Transverse colon (tissue), 4 donors: ENCODE measurements around the gene PKD1. TPM values are rescaled to one million over a fixed set of nuclear protein-coding genes. Genes with fewer than 3 reads are reported as not detected.
A peak's percentile ranks its signal among the peaks of the same experiment; 100 is the strongest.

ENCODE experiments used
- DNase-seq: peaks from one replicate; pipeline ENCODE4 v3.0.0-alpha.2; 2019
- H3K27ac ChIP-seq, 4 donors: fragments of 200-600 bp; sonication (generic); 2 replicates each; pipeline ENCODE4 v1.5.1; 2016 to 2018; ENCODE audit warnings: inconsistent platforms in 4 of 4
- H3K27me3 ChIP-seq: fragments of 200-600 bp; sonication (generic); 2 replicates; pipeline ENCODE4 v1.5.1; 2017; ENCODE audit warnings: inconsistent platforms
- H3K36me3 ChIP-seq, 4 donors: fragments of 200-600 bp; sonication (generic); 2 replicates each; pipeline ENCODE4 v1.5.1; 2017 to 2019; ENCODE audit warnings: inconsistent platforms in 4 of 4
- H3K4me1 ChIP-seq, 4 donors: fragments of 200-600 bp; sonication (generic); 2 replicates each; pipeline ENCODE4 v1.5.1; 2017 to 2020; ENCODE audit warnings: inconsistent platforms in 4 of 4
- H3K4me3 ChIP-seq, 4 donors: fragments of 200-600 bp; sonication (generic); 1 replicate in 1 of 4; 2 replicates in 3 of 4; pipeline versions ENCODE4 v1.5.1 to v1.6.1; 2017 to 2019; ENCODE audit warnings: inconsistent platforms in 4 of 4
- H3K9me3 ChIP-seq, 2 donors: fragments of 200-600 bp; sonication (generic); 2 replicates each; pipeline ENCODE4 v1.5.1; 2017 to 2019; ENCODE audit warnings: inconsistent platforms in 2 of 2
- EP300 ChIP-seq: sonication (generic); formaldehyde crosslinking; IDR thresholded peaks from one replicate; pipeline ENCODE4 v1.6.1; 2017; ENCODE audit warnings: antibody characterized with exemption, low read depth
- POLR2A ChIP-seq: fragments of 450-650 bp; IDR thresholded peaks from one replicate; pipeline ENCODE4 v1.6.1; 2016; ENCODE audit warnings: antibody characterized with exemption, mild to moderate bottlenecking, moderate library complexity
- POLR2AphosphoS5 ChIP-seq, 3 donors: sonication (generic); formaldehyde crosslinking; IDR thresholded peaks; one replicate each; pipeline ENCODE4 v1.6.1; 2016; ENCODE audit warnings: antibody characterized with exemption in 3 of 3
- WGBS, 2 donors: methylation state at CpG; one replicate each; pipeline ENCODE4 v1.1.5; 2018; ENCODE audit warnings: low coverage in 1 of 2; 5-methylcytosine and 5-hydroxymethylcytosine counted together
- in situ Hi-C, 4 donors: fragments of 200-750 bp; cut with MboI; loops; one replicate each; pipeline versions ENCODE4 v1.15.0 to v1.15.1; 2017; ENCODE audit warnings: low sequenced_read_pairs in 3 of 4, low pct_ligation_motif_present in 1 of 4, low pct_unique_long_range_greater_than_20kb in 1 of 4
- intact Hi-C: fragments of 100-400 bp; cut with DNase I; formaldehyde crosslinking; loops from one replicate; pipeline ENCODE4 v1.15.1; 2023; ENCODE audit warnings: low total_unique reads
- total RNA-seq, 4 donors: library from RNA; depleted of rRNA; stranded (reverse); fragments of >200 nt; gene quantifications; one replicate each; pipeline ENCODE4 v1.1.0, GENCODE V29; 2016
- TF ChIP-seq, protein P1 (sequence below), 5 experiments: fragments of 200-600 bp in 3 of 5; fragments of 450-650 bp in 2 of 5; sonication (generic) in 3 of 5; IDR thresholded peaks; 1 replicate in 2 of 5; 2 replicates in 3 of 5; pipeline ENCODE4 v1.5.1; 2016 to 2017; ENCODE audit warnings: antibody characterized with exemption in 5 of 5, inconsistent platforms in 3 of 5, mild to moderate bottlenecking in 2 of 5, moderate library complexity in 1 of 5

Gene PKD1
- total RNA-seq, 4 donors from 2014 or later = 131 to 1,015 (median 289) TPM

- DNase-seq = peak; percentile 84
- intact Hi-C loops (no loop called here), in situ Hi-C loops (loop anchor here in 1 of 4 donors (25.0 kb wide), 1 partner anchor 324 kb away; the partner anchor contains the start of gene TBC1D24)
- H3K4me1 ChIP-seq = peaks cover 25 to 56% (median 52%) of the 10 kb centered on the region in 4 donors
- no peaks in the 10 kb centered on the region for H3K36me3 ChIP-seq
- H3K9me3 ChIP-seq = no peaks in the 10 kb centered on the region
- TF ChIP-seq POLR2A = peak; percentile 13
- TF ChIP-seq EP300 = no peak
- TF ChIP-seq POLR2AphosphoS5 (IDR thresholded peaks at IDR 0.05) = peak in 2 of 3 donors; percentile 33 to 68
- TF ChIP-seq, protein P1, sequence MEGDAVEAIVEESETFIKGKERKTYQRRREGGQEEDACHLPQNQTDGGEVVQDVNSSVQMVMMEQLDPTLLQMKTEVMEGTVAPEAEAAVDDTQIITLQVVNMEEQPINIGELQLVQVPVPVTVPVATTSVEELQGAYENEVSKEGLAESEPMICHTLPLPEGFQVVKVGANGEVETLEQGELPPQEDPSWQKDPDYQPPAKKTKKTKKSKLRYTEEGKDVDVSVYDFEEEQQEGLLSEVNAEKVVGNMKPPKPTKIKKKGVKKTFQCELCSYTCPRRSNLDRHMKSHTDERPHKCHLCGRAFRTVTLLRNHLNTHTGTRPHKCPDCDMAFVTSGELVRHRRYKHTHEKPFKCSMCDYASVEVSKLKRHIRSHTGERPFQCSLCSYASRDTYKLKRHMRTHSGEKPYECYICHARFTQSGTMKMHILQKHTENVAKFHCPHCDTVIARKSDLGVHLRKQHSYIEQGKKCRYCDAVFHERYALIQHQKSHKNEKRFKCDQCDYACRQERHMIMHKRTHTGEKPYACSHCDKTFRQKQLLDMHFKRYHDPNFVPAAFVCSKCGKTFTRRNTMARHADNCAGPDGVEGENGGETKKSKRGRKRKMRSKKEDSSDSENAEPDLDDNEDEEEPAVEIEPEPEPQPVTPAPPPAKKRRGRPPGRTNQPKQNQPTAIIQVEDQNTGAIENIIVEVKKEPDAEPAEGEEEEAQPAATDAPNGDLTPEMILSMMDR (IDR thresholded peaks at IDR 0.05) = no peak
- H3K27ac ChIP-seq = peak overlapping the region; percentile 53 to 89 (median 74)
- H3K4me3 ChIP-seq = no peak overlapping the region
- no peaks in the 10 kb centered on the region for H3K27me3 ChIP-seq
- 68% methylated on average over 26 of the region's 26 CpGs; no CpG with 5 or more reads in 1 of the 2 donors for WGBS, 2 donors
These were observed 27.6 kb upstream of the PKD1 start for GRCh38 chr16:2163211-2163881.

- no peaks in the 10 kb centered on the region for H3K36me3 ChIP-seq
- no peak overlapping the region for H3K4me3 ChIP-seq
- H3K27ac ChIP-seq = peak overlapping the region; percentile 53 to 89 (median 74)
- H3K27me3 ChIP-seq = no peaks in the 10 kb centered on the region
- TF ChIP-seq POLR2A (no peak), POLR2AphosphoS5 (IDR thresholded peaks at IDR 0.05) (no peak), EP300 (no peak)
- TF ChIP-seq, protein P1 (IDR thresholded peaks at IDR 0.05) = no peak
- no peaks in the 10 kb centered on the region for H3K9me3 ChIP-seq
- no peak for DNase-seq
- intact Hi-C loops (no loop called here), in situ Hi-C loops (loop anchor here in 1 of 4 donors (25.0 kb wide), 1 partner anchor 325 kb away; the partner anchor contains the start of gene TBC1D24)
- H3K4me1 ChIP-seq = peaks cover 31 to 63% (median 58%) of the 10 kb centered on the region in 4 donors
- 61% methylated on average over 6 of the region's 13 CpGs; no CpG with 5 or more reads in 1 of the 2 donors for WGBS, 2 donors
These were observed 27.0 kb upstream of the PKD1 start for GRCh38 chr16:2162676-2163118.

- peak overlapping the region; percentile 42 to 92 (median 90) for H3K27ac ChIP-seq
- intact Hi-C loops = no loop called here
- in situ Hi-C loops = loop anchor here in 1 of 4 donors (25.0 kb wide), 1 partner anchor 325 kb away; the partner anchor contains the start of gene TBC1D24
- H3K36me3 ChIP-seq = no peaks in the 10 kb centered on the region
- H3K27me3 ChIP-seq = no peaks in the 10 kb centered on the region
- no peak overlapping the region for H3K4me3 ChIP-seq
- no peak for DNase-seq
- WGBS, 2 donors = 91% methylated on average over 10 of the region's 10 CpGs; no CpG with 5 or more reads in 1 of the 2 donors
- H3K4me1 ChIP-seq = peaks cover 39 to 70% (median 66%) of the 10 kb centered on the region in 4 donors
- no peaks in the 10 kb centered on the region for H3K9me3 ChIP-seq
- TF ChIP-seq, protein P1 (IDR thresholded peaks at IDR 0.05) = no peak
- TF ChIP-seq EP300 (no peak), POLR2AphosphoS5 (IDR thresholded peaks at IDR 0.05) (no peak), POLR2A (no peak)
These were observed 26.2 kb upstream of the PKD1 start for GRCh38 chr16:2161911-2162310.

GRCh38 chr16:2160915-2161551, 25.3 kb upstream of the PKD1 start:
- peak; percentile 58 for DNase-seq
- Histone ChIP-seq H3K4me3 (no peak overlapping the region), H3K4me1 (peaks cover 45 to 78% (median 74%) of the 10 kb centered on the region in 4 donors), H3K36me3 (no peaks in the 10 kb centered on the region), H3K9me3 (no peaks in the 10 kb centered on the region), H3K27ac (peak overlapping the region; percentile 42 to 92 (median 90)), H3K27me3 (no peaks in the 10 kb centered on the region)
- TF ChIP-seq POLR2AphosphoS5 (IDR thresholded peaks at IDR 0.05) = peak in 1 of 3 donors; percentile 10
- TF ChIP-seq, protein P1 (IDR thresholded peaks at IDR 0.05) = no peak
- in situ Hi-C loops = loop anchor here in 1 of 4 donors (25.0 kb wide), 1 partner anchor 326 kb away; the partner anchor contains the start of gene TBC1D24
- WGBS, 2 donors = 58% methylated on average over 14 of the region's 20 CpGs; no CpG with 5 or more reads in 1 of the 2 donors
- intact Hi-C loops = no loop called here
